Spleen (tissue), 7 donors: ENCODE data around the gene AP5Z1.

Experiments
- CTCF ChIP-seq, 11 experiments: fragments of 200-600 bp in 7 of 11; fragments of 450-650 bp in 4 of 11; sonication (generic) in 4 of 11; IDR thresholded peaks in 8 of 11; conservative IDR thresholded peaks in 3 of 11; 1 replicate in 7 of 11; 2 replicates in 4 of 11; pipeline versions ENCODE4 v1.4.0 to v1.8.0; 2016 to 2021; ENCODE audit warnings: antibody characterized with exemption in 11 of 11, inconsistent platforms in 4 of 11, mild to moderate bottlenecking in 1 of 11
- POLR2A ChIP-seq, 3 donors: fragments of 450-650 bp; IDR thresholded peaks; one replicate each; pipeline ENCODE4 v1.5.1; 2017; ENCODE audit warnings: antibody characterized with exemption in 3 of 3, mild to moderate bottlenecking in 1 of 3
- POLR2AphosphoS5 ChIP-seq, 3 donors: sonication (generic); formaldehyde crosslinking; IDR thresholded peaks; one replicate each; pipeline ENCODE4 v1.5.1; 2017; ENCODE audit warnings: antibody characterized with exemption in 3 of 3
- donor health status: DM: no; HTN: no; CAD: no; lungs with moderate emphysema.
- donor health status: DM: no; HTN: no; CAD: no.
- donor health status: DM: no; HTN: no; CAD: no.

GRCh38 chr7:4825081-4825480, 49.7 kb downstream of the AP5Z1 start:
- TF ChIP-seq CTCF (IDR thresholded peaks at IDR 0.05 in 8 of 11, conservative IDR thresholded peaks at IDR 0.05 in 3 of 11), result no peak
- TF ChIP-seq POLR2A (IDR thresholded peaks at IDR 0.05), result no peak
- TF ChIP-seq POLR2AphosphoS5 (IDR thresholded peaks at IDR 0.05), result no peak
